Peyer's patch (tissue), 4 donors: ENCODE data around the gene TNIK. TPM values are rescaled to one million over a fixed set of nuclear protein-coding genes. Genes with fewer than 3 reads are reported as not detected.

Experiments
- DNase-seq, 3 donors: peaks; one replicate each; pipeline ENCODE4 v3.0.0-alpha.2; 2017 to 2019
- H3K27ac ChIP-seq, 4 donors: fragments of 200-600 bp; sonication (generic); one replicate each; pipeline ENCODE4 v1.5.1; 2016 to 2019
- H3K27me3 ChIP-seq, 2 donors: fragments of 200-600 bp; sonication (generic); one replicate each; pipeline ENCODE4 v1.5.1; 2019
- H3K36me3 ChIP-seq, 3 donors: fragments of 200-600 bp; sonication (generic); one replicate each; pipeline ENCODE4 v1.5.1; 2016 to 2019
- H3K4me1 ChIP-seq, 4 donors: fragments of 200-600 bp; sonication (generic); one replicate each; pipeline ENCODE4 v1.5.1; 2016 to 2019
- H3K4me3 ChIP-seq, 4 donors: fragments of 200-600 bp; sonication (generic); 1 replicate in 3 of 4; 2 replicates in 1 of 4; pipeline ENCODE4 v1.5.1; 2016 to 2019; ENCODE audit warnings: mild to moderate bottlenecking in 1 of 4
- H3K9me3 ChIP-seq, 4 donors: fragments of 200-600 bp; sonication (generic); one replicate each; pipeline ENCODE4 v1.5.1; 2016 to 2019; ENCODE audit warnings: mild to moderate bottlenecking in 1 of 4
- CTCF ChIP-seq, 6 experiments: fragments of 450-650 bp in 4 of 6; fragments of 200-600 bp in 2 of 6; sonication (generic) in 1 of 6; IDR thresholded peaks; one replicate each; pipeline ENCODE4 v1.5.1; 2017 to 2019; ENCODE audit warnings: antibody characterized with exemption in 6 of 6, mild to moderate bottlenecking in 3 of 6, moderate library complexity in 1 of 6
- POLR2A ChIP-seq, 2 donors: fragments of 450-650 bp; IDR thresholded peaks; one replicate each; pipeline ENCODE4 v1.5.1; 2017; ENCODE audit warnings: antibody characterized with exemption in 2 of 2, mild to moderate bottlenecking in 2 of 2, moderate library complexity in 2 of 2
- total RNA-seq, 4 donors: library from RNA; depleted of rRNA; stranded (reverse); fragments of >200 nt; gene quantifications; one replicate each; pipeline ENCODE4 v1.1.0, GENCODE V29; 2016

TNIK gene
- total RNA-seq, 4 donors from 2014 or later = 37.1 to 84.8 (median 74.4) TPM

- no peaks in the 10 kb centered on the region for H3K9me3 ChIP-seq
- no peaks in the 10 kb centered on the region for H3K36me3 ChIP-seq
- H3K4me1 ChIP-seq = peaks cover 0 to 40% (median 6%) of the 10 kb centered on the region in 4 donors
- no peaks in the 10 kb centered on the region for H3K27me3 ChIP-seq
- H3K27ac ChIP-seq = peak overlapping the region in 1 of 4 donors; percentile 70
- DNase-seq = no peak
- no peak for TF ChIP-seq POLR2A (IDR thresholded peaks at IDR 0.05)
- TF ChIP-seq CTCF (IDR thresholded peaks at IDR 0.05) = no peak
- no peak overlapping the region for H3K4me3 ChIP-seq
Observed at GRCh38 chr3:171177553-171177952, 282.7 kb downstream of the TNIK start.

GRCh38 chr3:171177056-171177455, 283.1 kb downstream of the TNIK start:
- peaks cover 0 to 35% (median 6%) of the 10 kb centered on the region in 4 donors for H3K4me1 ChIP-seq
- H3K36me3 ChIP-seq = no peaks in the 10 kb centered on the region
- H3K4me3 ChIP-seq = no peak overlapping the region
- no peaks in the 10 kb centered on the region for H3K9me3 ChIP-seq
- H3K27ac ChIP-seq = peak overlapping the region in 2 of 4 donors; percentile 64 to 70
- no peak for TF ChIP-seq CTCF (IDR thresholded peaks at IDR 0.05)
- no peak for TF ChIP-seq POLR2A (IDR thresholded peaks at IDR 0.05)
- H3K27me3 ChIP-seq = no peaks in the 10 kb centered on the region
- no peak for DNase-seq

GRCh38 chr3:171176244-171176933, 283.8 kb downstream of the TNIK start:
- Histone ChIP-seq H3K9me3 (no peaks in the 10 kb centered on the region), H3K4me3 (no peak overlapping the region), H3K27me3 (no peaks in the 10 kb centered on the region), H3K36me3 (no peaks in the 10 kb centered on the region), H3K27ac (peak overlapping the region in 2 of 4 donors; percentile 62 to 64), H3K4me1 (peaks cover 0 to 40% (median 6%) of the 10 kb centered on the region in 4 donors)
- no peak for DNase-seq
- no peak for TF ChIP-seq POLR2A (IDR thresholded peaks at IDR 0.05)
- TF ChIP-seq CTCF (IDR thresholded peaks at IDR 0.05) = no peak

GRCh38 chr3:171175741-171176234, 284.4 kb downstream of the TNIK start:
- Histone ChIP-seq H3K36me3 (no peaks in the 10 kb centered on the region), H3K27ac (peak overlapping the region in 3 of 4 donors; percentile 18 to 74 (median 64)), H3K27me3 (no peaks in the 10 kb centered on the region), H3K4me3 (no peak overlapping the region), H3K9me3 (no peaks in the 10 kb centered on the region), H3K4me1 (peaks cover 0 to 42% (median 6%) of the 10 kb centered on the region in 4 donors)
- TF ChIP-seq CTCF (IDR thresholded peaks at IDR 0.05) = no peak
- TF ChIP-seq POLR2A (IDR thresholded peaks at IDR 0.05) = no peak
- no peak for DNase-seq

- Histone ChIP-seq H3K27ac (peak overlapping the region in 2 of 4 donors; percentile 64 to 74), H3K27me3 (no peaks in the 10 kb centered on the region), H3K9me3 (no peaks in the 10 kb centered on the region), H3K4me1 (peaks cover 0 to 54% (median 7%) of the 10 kb centered on the region in 4 donors), H3K36me3 (no peaks in the 10 kb centered on the region), H3K4me3 (no peak overlapping the region)
- peak in 2 of 3 donors; percentile 79 to 86 for DNase-seq
- TF ChIP-seq POLR2A (IDR thresholded peaks at IDR 0.05) = peak; percentile 53 to 72
- no peak for TF ChIP-seq CTCF (IDR thresholded peaks at IDR 0.05)
Observed at GRCh38 chr3:171173736-171174135, 286.5 kb downstream of the TNIK start.
